ENCODE data around the gene TGM3. TPM values are rescaled to one million over a fixed set of nuclear protein-coding genes. Genes with fewer than 3 reads are reported as not detected.

Gene TGM3
- total RNA-seq, 6 donors from 2014 or later = 0.33 to 1.0 (median 0.46) TPM; not detected in 1

- no peaks in the 10 kb centered on the region for H3K9me3 ChIP-seq
- no peak for DNase-seq
- no peak for ATAC-seq (ENCODE audit: low FRiP score in 2 of 2)
- no peaks in the 10 kb centered on the region for H3K4me1 ChIP-seq
- no peak for TF ChIP-seq EP300 (IDR thresholded peaks at IDR 0.05)
- no peak for TF ChIP-seq POLR2AphosphoS5 (IDR thresholded peaks at IDR 0.05)
- TF ChIP-seq POLR2A (IDR thresholded peaks at IDR 0.05) = no peak
- no peak for TF ChIP-seq CTCF (IDR thresholded peaks at IDR 0.05)
- H3K27ac ChIP-seq = no peak overlapping the region
- no peak overlapping the region for H3K4me3 ChIP-seq
- WGBS, 2 donors = 86 to 92% methylated on average over 5 to 7 of the region's 7 CpGs
- H3K36me3 ChIP-seq = no peaks in the 10 kb centered on the region
- no peaks in the 10 kb centered on the region for H3K27me3 ChIP-seq
Observed at GRCh38 chr20:2378893-2379292, 83.1 kb downstream of the TGM3 start.

- H3K9me3 ChIP-seq = no peaks in the 10 kb centered on the region
- no peak for ATAC-seq (ENCODE audit: low FRiP score in 2 of 2)
- no peak overlapping the region for H3K27ac ChIP-seq
- no peaks in the 10 kb centered on the region for H3K36me3 ChIP-seq
- no peaks in the 10 kb centered on the region for H3K27me3 ChIP-seq
- no peaks in the 10 kb centered on the region for H3K4me1 ChIP-seq
- 21 to 29% methylated on average over 8 to 9 of the region's 9 CpGs for WGBS, 2 donors
- TF ChIP-seq CTCF (IDR thresholded peaks at IDR 0.05) (no peak), EP300 (IDR thresholded peaks at IDR 0.05) (no peak), POLR2AphosphoS5 (IDR thresholded peaks at IDR 0.05) (no peak), POLR2A (IDR thresholded peaks at IDR 0.05) (no peak)
- H3K4me3 ChIP-seq = no peak overlapping the region
- no peak for DNase-seq
Observed at GRCh38 chr20:2379511-2380229, 83.9 kb downstream of the TGM3 start.

GRCh38 chr20:2380601-2381000 lies 84.8 kb downstream of the TGM3 start, which contains the start of gene TGM6:
TSS of gene TGM6 (plus strand) at chr20:2380901. CDS start at chr20:2380969, 68 bp downstream.
- H3K4me1 ChIP-seq = no peaks in the 10 kb centered on the region
- no peak for ATAC-seq (ENCODE audit: low FRiP score in 2 of 2)
- TF ChIP-seq POLR2A (IDR thresholded peaks at IDR 0.05) (no peak), POLR2AphosphoS5 (IDR thresholded peaks at IDR 0.05) (no peak), CTCF (IDR thresholded peaks at IDR 0.05) (no peak), EP300 (IDR thresholded peaks at IDR 0.05) (no peak)
- H3K4me3 ChIP-seq = no peak within 1 kb of the TSS
- no peak within 1 kb of the TSS for H3K27ac ChIP-seq
- no peaks in the 10 kb centered on the region for H3K27me3 ChIP-seq
- 90 to 92% methylated on average over 10 of the region's 10 CpGs for WGBS, 2 donors
- no peaks in the 10 kb centered on the region for H3K9me3 ChIP-seq
- no peaks in the 10 kb centered on the region for H3K36me3 ChIP-seq
- DNase-seq = no peak

- H3K27me3 ChIP-seq = no peaks in the 10 kb centered on the region
Observed at GRCh38 chr20:2381303-2381702, 85.5 kb downstream of the TGM3 start.

More at GRCh38 chr20:2381303-2381702, 85.5 kb downstream of the TGM3 start:
- Histone ChIP-seq H3K9me3 (no peaks in the 10 kb centered on the region), H3K36me3 (no peaks in the 10 kb centered on the region), H3K4me1 (no peaks in the 10 kb centered on the region), H3K27ac (no peak overlapping the region), H3K4me3 (no peak overlapping the region)
- no peak for TF ChIP-seq EP300 (IDR thresholded peaks at IDR 0.05)
- no peak for TF ChIP-seq CTCF (IDR thresholded peaks at IDR 0.05)
- no peak for TF ChIP-seq POLR2AphosphoS5 (IDR thresholded peaks at IDR 0.05)
- TF ChIP-seq POLR2A (IDR thresholded peaks at IDR 0.05) = no peak
- no peak for ATAC-seq (ENCODE audit: low FRiP score in 2 of 2)
- no peak for DNase-seq
- 79 to 81% methylated on average over 3 to 7 of the region's 7 CpGs for WGBS, 2 donors
